ENCODE data around the gene LCN6. TPM values are rescaled to one million over a fixed set of nuclear protein-coding genes. Genes with fewer than 3 reads are reported as not detected.

The LCN6 gene
- total RNA-seq, 6 experiments from 2014 or later = 0.26 to 0.63 TPM; not detected in 4

GRCh38 chr9:136720898-136721338, 27.4 kb downstream of the LCN6 start:
- no peak overlapping the region for H3K27ac ChIP-seq
- peaks cover 0 to 9% (median under 1%) of the 10 kb centered on the region in 4 donors for H3K4me1 ChIP-seq
- ATAC-seq = peak in 1 of 4 donors; percentile 1
- H3K4me3 ChIP-seq = no peak overlapping the region
- no peaks in the 10 kb centered on the region for H3K27me3 ChIP-seq
- TF ChIP-seq CTCF (IDR thresholded peaks at IDR 0.05) (no peak), POLR2A (IDR thresholded peaks at IDR 0.05) (no peak)
- peaks cover 0 to 36% (median 22%) of the 10 kb centered on the region in 4 donors for H3K36me3 ChIP-seq
- 60% methylated on average over 1 of the region's 11 CpGs for WGBS (ENCODE audit: insufficient coverage, low coverage, low lambda C conversion rate, missing lambda C conversion rate)
- intact Hi-C loops (cut with DNase I) = no loop called here
- no peak for DNase-seq
- no peaks in the 10 kb centered on the region for H3K9me3 ChIP-seq

- intact Hi-C loops (cut with DNase I) = no loop called here
- TF ChIP-seq POLR2A (IDR thresholded peaks at IDR 0.05) (no peak), CTCF (IDR thresholded peaks at IDR 0.05) (no peak)
- Histone ChIP-seq H3K9me3 (no peaks in the 10 kb centered on the region), H3K4me3 (no peak overlapping the region), H3K36me3 (peaks cover 0 to 30% (median 19%) of the 10 kb centered on the region in 4 donors), H3K27ac (no peak overlapping the region), H3K4me1 (peaks cover 0 to 5% (median 0%) of the 10 kb centered on the region in 4 donors), H3K27me3 (no peaks in the 10 kb centered on the region)
- no peak for DNase-seq
- WGBS (ENCODE audit: insufficient coverage, low coverage, low lambda C conversion rate, missing lambda C conversion rate) = 73% methylated on average over 6 of the region's 20 CpGs
- peak in 1 of 4 donors; percentile 1 for ATAC-seq
Measured at GRCh38 chr9:136720251-136720897, 28.0 kb downstream of the LCN6 start.

- peak in 2 of 3 donors; percentile 60 to 64 for DNase-seq
- WGBS (ENCODE audit: insufficient coverage, low coverage, low lambda C conversion rate, missing lambda C conversion rate) = no CpG with 5 or more reads among the region's 24 CpGs
Measured at GRCh38 chr9:136719195-136719880, 29.0 kb downstream of the LCN6 start.

More at GRCh38 chr9:136719195-136719880, 29.0 kb downstream of the LCN6 start:
- peaks cover 0 to 20% (median 12%) of the 10 kb centered on the region in 4 donors for H3K36me3 ChIP-seq
- H3K27ac ChIP-seq = no peak overlapping the region
- no peak for TF ChIP-seq POLR2A (IDR thresholded peaks at IDR 0.05)
- TF ChIP-seq CTCF (IDR thresholded peaks at IDR 0.05) = no peak
- intact Hi-C loops (cut with DNase I) = no loop called here
- peak; percentile 8 to 27 (median 17) for ATAC-seq
- H3K27me3 ChIP-seq = no peaks in the 10 kb centered on the region
- H3K4me3 ChIP-seq = no peak overlapping the region
- peaks cover 0 to 5% (median 0%) of the 10 kb centered on the region in 4 donors for H3K4me1 ChIP-seq
- no peaks in the 10 kb centered on the region for H3K9me3 ChIP-seq

All from right lobe of liver (tissue), 6 donors.